ENCODE results near the gene RNF222.

RNF222 gene

GRCh38 chr17:8430966-8431365 is 33.3 kb upstream of the RNF222 start:
- DNase-seq (no peak), ATAC-seq (ENCODE audit: insufficient read depth, low read depth) (no peak)
- no peak overlapping the region for H3K9ac ChIP-seq (ENCODE audit: low read depth, low read length)
- H4K20me1 ChIP-seq (ENCODE audit: insufficient read depth, low read length), result no peaks in the 10 kb centered on the region
- no peaks in the 10 kb centered on the region for H3K36me3 ChIP-seq (ENCODE audit: insufficient read depth, low read length)
- peaks cover 6% of the 10 kb centered on the region for H3K4me1 ChIP-seq (ENCODE audit: insufficient read depth, low read length)
- TF ChIP-seq CTCF (IDR thresholded peaks at IDR 0.05; ENCODE audit: borderline replicate concordance, extremely low read depth, low read length, poor library complexity, severe bottlenecking), result no peak
- TF ChIP-seq EZH2 (IDR thresholded peaks at IDR 0.05; ENCODE audit: borderline replicate concordance, low read depth, low read length, severe bottlenecking), result no peak
- no peaks in the 10 kb centered on the region for H3K27me3 ChIP-seq (ENCODE audit: insufficient read depth, low read length, poor library complexity)
- H3K9me3 ChIP-seq (ENCODE audit: insufficient read depth, low read length, severe bottlenecking), result no peaks in the 10 kb centered on the region
- H3K4me3 ChIP-seq (ENCODE audit: low read depth in 1 of 2, low read length in 2 of 2), result no peak overlapping the region
- no peak overlapping the region for H3K27ac ChIP-seq (ENCODE audit: low read length)
- peaks cover 2% of the 10 kb centered on the region for H3K79me2 ChIP-seq (ENCODE audit: insufficient read depth, low read length)
- H3K4me2 ChIP-seq (ENCODE audit: insufficient read depth, low read length), result no peak overlapping the region
- H2AFZ ChIP-seq (ENCODE audit: low read depth, low read length), result no peak overlapping the region

- peaks cover 1% of the 10 kb centered on the region for H3K27me3 ChIP-seq (ENCODE audit: insufficient read depth, low read length, poor library complexity)
- no peaks in the 10 kb centered on the region for H3K4me1 ChIP-seq (ENCODE audit: insufficient read depth, low read length)
- no peaks in the 10 kb centered on the region for H4K20me1 ChIP-seq (ENCODE audit: insufficient read depth, low read length)
- no peaks in the 10 kb centered on the region for H3K36me3 ChIP-seq (ENCODE audit: insufficient read depth, low read length)
- no peak overlapping the region for H3K4me2 ChIP-seq (ENCODE audit: insufficient read depth, low read length)
- no peak overlapping the region for H3K4me3 ChIP-seq (ENCODE audit: low read depth in 1 of 2, low read length in 2 of 2)
- no peak overlapping the region for H2AFZ ChIP-seq (ENCODE audit: low read depth, low read length)
- no peak for DNase-seq
- ATAC-seq (ENCODE audit: insufficient read depth, low read depth), result no peak
- no peaks in the 10 kb centered on the region for H3K9me3 ChIP-seq (ENCODE audit: insufficient read depth, low read length, severe bottlenecking)
- TF ChIP-seq CTCF (IDR thresholded peaks at IDR 0.05; ENCODE audit: borderline replicate concordance, extremely low read depth, low read length, poor library complexity, severe bottlenecking) (no peak), EZH2 (IDR thresholded peaks at IDR 0.05; ENCODE audit: borderline replicate concordance, low read depth, low read length, severe bottlenecking) (no peak)
- H3K27ac ChIP-seq (ENCODE audit: low read length), result no peak overlapping the region
- H3K79me2 ChIP-seq (ENCODE audit: insufficient read depth, low read length), result no peaks in the 10 kb centered on the region
- no peak overlapping the region for H3K9ac ChIP-seq (ENCODE audit: low read depth, low read length)
These were observed 29.2 kb upstream of the RNF222 start for GRCh38 chr17:8426802-8427201.

- no peak overlapping the region for H3K4me3 ChIP-seq (ENCODE audit: low read depth in 1 of 2, low read length in 2 of 2)
- DNase-seq (no peak), ATAC-seq (ENCODE audit: insufficient read depth, low read depth) (no peak)
- peaks cover 4% of the 10 kb centered on the region for H3K27me3 ChIP-seq (ENCODE audit: insufficient read depth, low read length, poor library complexity)
- no peaks in the 10 kb centered on the region for H3K4me1 ChIP-seq (ENCODE audit: insufficient read depth, low read length)
- H3K27ac ChIP-seq (ENCODE audit: low read length), result no peak overlapping the region
- no peak overlapping the region for H3K9ac ChIP-seq (ENCODE audit: low read depth, low read length)
- H3K36me3 ChIP-seq (ENCODE audit: insufficient read depth, low read length), result no peaks in the 10 kb centered on the region
- no peak overlapping the region for H2AFZ ChIP-seq (ENCODE audit: low read depth, low read length)
- H3K9me3 ChIP-seq (ENCODE audit: insufficient read depth, low read length, severe bottlenecking), result no peaks in the 10 kb centered on the region
- TF ChIP-seq CTCF (IDR thresholded peaks at IDR 0.05; ENCODE audit: borderline replicate concordance, extremely low read depth, low read length, poor library complexity, severe bottlenecking) (no peak), EZH2 (IDR thresholded peaks at IDR 0.05; ENCODE audit: borderline replicate concordance, low read depth, low read length, severe bottlenecking) (no peak)
- H3K79me2 ChIP-seq (ENCODE audit: insufficient read depth, low read length), result no peaks in the 10 kb centered on the region
- H3K4me2 ChIP-seq (ENCODE audit: insufficient read depth, low read length), result no peak overlapping the region
- no peaks in the 10 kb centered on the region for H4K20me1 ChIP-seq (ENCODE audit: insufficient read depth, low read length)
These were observed 28.6 kb upstream of the RNF222 start for GRCh38 chr17:8426094-8426720.
